Activated CD4-positive, alpha-beta T cell treated with anti-CD3 and anti-CD28 coated beads, Interleukin-2, Interleukin-6, amounts not matched to agents 100 ng/mL and 50 ng/mL, durations not matched to agents 16 hours and 8 hours (primary cell): ENCODE results near the gene RRAS2.
A peak's percentile ranks its signal among the peaks of the same experiment; 100 is the strongest.
"Not testable (repeated sequence)": the region's sequence is repeated elsewhere in the genome, so short reads cannot be mapped to it uniquely, and the experiment has no call there.

ENCODE experiments used
- DNase-seq: peaks from one replicate; pipeline ENCODE4 v3.0.0-alpha.2; 2020

The RRAS2 gene

GRCh38 chr11:14358729-14359439, at the start of gene RRAS2:
Gene RRAS2, minus strand, starts transcription at chr11:14359183. Its CDS starts 313 bp downstream, at chr11:14358870.
- DNase-seq: peak; percentile 86

GRCh38 chr11:14408612-14409011, 49.6 kb upstream of the RRAS2 start:
- no peak for DNase-seq

DNA sequence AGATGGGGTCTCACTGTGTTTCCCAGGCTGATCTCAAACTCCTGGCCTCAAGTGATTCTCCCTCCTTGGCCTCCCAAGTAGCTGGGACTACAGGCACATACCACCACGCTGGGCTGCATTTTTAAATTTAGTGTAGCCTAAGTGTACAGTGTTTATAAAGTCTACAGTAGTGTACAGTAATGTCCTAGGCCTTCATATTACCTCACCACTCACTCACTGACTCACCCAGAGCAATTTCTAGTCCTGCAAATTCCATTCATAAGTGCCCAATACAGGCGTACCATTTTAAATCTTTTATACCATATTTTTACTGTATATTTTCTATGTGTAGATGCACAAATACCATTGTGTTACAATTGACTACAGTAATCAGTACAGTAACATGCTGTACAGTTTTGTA, 47.1 kb upstream of the RRAS2 start:
- DNase-seq: not testable (repeated sequence)

GRCh38 chr11:14403528-14403927, 44.5 kb upstream of the RRAS2 start:
- DNase-seq: not testable (repeated sequence)

DNA sequence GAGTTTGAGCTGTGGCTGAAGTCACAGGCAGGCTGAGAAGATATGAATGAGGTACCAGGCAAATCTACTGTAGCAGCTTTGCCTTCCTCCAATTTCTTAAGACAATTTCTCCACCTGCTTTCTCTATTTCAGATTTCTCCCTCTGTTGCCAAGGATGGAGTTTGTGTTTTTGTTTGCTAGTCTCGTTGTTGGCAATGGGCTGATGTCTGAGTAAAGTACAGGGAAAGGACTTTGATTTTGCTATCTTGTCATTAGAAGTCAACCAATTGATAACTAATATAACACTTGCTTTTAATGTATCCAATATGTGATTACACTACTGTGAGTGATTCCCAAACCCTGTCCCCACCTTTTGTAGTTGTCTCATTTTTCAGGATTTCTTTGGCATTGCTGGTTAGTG, 40.1 kb upstream of the RRAS2 start:
- no peak for DNase-seq

DNA sequence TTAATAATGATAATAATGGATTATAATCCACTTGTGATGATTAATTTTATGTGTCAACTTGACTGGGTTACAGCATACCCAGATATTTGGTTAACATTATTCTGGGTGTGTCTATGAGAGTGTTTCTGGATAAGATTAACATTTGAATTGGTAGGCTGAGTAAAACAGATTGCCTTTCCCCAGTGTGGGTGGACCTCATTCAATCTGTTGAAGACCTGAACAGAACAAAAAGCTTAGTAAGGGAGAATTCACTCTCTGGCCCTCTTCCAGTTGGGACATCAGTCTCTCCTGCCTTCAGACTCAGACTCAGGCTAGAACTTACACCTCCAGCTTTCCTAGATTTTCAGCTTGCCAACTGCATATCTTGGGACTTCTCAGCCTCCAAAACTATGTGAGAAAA, 37.3 kb upstream of the RRAS2 start:
- no peak for DNase-seq

DNA sequence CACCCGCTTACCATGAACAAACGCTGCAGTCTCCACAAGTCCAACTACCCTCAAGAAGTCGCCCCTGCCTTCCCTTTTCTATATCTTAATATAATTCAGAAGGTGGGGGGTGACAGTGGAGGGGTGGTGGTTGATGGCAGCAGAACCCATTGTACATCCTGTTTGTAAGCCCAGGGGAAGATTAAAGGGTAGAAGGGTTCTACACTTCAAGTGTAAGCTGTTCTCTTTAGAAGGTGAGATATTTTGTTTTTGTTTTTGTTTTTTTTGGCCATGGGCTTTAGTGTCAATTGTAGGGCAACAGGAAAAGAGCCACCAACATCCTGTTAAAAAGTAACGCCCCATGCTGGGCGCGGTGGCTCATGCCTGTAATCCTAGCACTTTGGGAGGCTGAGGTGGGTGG, 34.9 kb upstream of the RRAS2 start:
- no peak for DNase-seq

DNA sequence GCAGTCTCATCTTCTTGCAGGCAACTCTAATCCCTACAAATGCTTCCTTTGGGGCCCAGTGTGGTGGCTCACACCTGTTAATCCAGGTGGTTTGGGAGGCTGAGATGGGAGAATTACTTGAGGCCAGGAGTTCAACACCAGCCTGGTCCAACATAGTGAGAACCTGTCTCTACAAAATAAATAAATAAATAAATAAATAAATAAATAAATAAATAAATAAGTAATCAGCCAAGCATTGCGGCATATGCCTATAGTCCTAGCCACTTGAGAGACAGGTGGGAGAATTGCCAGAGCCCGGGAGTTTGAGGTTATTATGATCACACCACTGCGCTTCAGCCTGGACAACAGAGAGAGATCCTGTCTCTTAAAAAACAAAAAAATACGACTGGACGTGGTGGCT, 34.1 kb upstream of the RRAS2 start:
- no peak for DNase-seq

DNA sequence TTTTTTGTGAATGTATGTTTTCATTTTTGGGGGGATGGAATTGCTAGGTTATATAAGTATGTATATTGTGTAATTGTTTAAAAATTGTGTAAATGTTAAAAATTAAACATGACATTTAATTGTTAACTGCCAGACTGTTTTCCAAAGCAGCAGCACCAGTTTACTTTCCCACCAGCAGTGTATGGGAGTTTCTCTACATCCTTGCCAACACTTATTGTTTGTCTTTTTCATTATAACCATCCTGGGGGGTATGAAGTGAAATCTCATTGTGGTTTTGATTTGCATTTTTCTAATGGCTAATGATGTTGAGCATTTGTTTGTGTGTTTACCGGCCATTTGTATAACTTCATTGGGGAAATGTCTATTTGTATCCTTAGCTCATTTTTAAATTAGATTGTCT, 31.7 kb upstream of the RRAS2 start:
- DNase-seq: no peak

- DNase-seq: no peak
Measured at GRCh38 chr11:14388352-14388751, 29.4 kb upstream of the RRAS2 start.

- no peak for DNase-seq
Measured at GRCh38 chr11:14386895-14387480, 28.0 kb upstream of the RRAS2 start.

DNA sequence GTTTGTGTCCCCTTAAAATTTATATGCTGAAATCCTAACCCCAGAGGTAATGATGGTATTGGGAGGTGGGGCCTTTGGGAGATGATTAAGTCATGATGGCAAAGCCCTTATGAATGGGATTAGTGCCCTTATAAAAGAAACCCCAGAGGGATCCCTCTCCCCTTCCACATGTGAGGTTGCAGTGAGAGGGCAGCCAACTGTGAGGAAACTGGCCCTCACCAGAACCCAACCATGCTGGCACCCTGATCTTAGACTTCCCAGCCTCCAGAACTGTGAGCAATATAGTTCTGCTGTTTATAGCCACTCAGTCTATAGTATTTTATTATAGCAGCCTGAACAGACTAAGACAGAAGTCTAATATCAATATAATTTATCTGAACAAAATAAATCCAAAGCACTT, 27.1 kb upstream of the RRAS2 start:
- DNase-seq: no peak

DNA sequence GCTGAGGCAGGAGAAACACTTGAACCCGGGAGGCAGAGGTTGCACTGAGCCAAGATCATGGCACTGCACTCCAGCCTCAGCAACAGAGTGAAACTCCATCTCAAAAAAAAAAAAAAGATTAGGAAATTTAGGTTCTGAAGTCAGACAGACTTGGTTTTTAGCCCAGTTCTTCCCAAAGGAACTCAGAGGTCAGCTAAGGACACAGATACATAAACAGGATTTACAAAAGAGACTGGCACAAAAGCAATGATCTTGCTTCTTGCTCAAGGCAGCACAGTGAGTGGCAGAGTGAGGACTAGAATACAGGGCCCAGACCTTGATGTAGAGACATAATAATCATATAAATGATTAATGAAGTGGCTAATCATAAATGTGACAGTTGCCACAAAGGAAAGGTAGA, 25.4 kb upstream of the RRAS2 start:
- no peak for DNase-seq

- no peak for DNase-seq
Measured at GRCh38 chr11:14381968-14382367, 23.0 kb upstream of the RRAS2 start.

DNA sequence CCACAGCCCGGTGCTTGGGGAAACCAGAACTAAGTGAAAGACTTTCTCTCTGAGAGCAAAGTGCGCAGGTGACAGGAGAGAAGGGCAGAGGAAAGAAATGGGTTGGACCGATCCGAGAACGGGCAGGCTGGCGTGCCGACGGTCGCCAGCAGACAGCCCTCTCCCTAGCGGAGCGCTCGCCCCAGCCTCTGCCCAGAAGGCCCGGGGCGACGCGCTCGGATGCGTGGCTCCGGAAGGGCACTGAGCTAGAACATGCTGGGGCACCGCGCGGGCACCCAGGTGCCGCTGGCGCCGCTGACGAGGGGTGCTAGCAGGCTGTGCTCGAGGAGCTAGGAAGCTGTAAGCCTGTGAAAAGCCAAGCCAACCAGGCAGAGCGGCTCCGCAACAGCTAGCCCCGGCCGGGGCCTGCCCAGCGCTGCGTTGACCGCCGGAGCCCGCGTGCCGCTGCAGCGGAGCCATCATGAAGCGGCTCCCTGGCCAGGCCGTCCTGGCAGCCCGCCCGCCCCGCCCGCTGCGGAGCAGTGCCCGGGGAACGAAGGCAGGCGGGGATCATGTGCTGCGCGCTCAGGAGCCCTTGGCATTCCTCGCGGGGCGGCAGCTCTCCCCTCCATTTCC, 22.1 kb upstream of the RRAS2 start:
- DNase-seq: peak; percentile 59

- no peak for DNase-seq
Measured at GRCh38 chr11:14380125-14380936, 21.3 kb upstream of the RRAS2 start.

- no peak for DNase-seq
Measured at GRCh38 chr11:14378171-14378570, 19.2 kb upstream of the RRAS2 start.

DNA sequence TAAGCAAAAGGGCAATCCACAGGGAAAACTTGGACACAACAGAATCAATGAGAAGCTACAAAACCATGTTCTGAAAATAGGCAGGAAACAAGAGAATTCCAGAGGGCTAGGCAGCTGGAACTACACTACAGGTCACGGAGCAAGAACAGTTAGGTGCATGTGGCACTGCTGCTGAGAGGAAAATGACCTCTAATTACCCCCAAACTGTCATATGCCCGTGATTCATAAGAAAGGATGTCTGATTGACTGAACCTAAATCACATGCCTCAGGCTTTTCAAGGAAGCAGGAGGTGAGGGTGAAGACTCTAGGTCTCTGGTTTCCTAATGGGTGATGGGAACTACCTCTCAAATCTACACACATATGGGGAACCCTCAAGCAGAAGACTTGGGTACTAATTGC, 17.9 kb upstream of the RRAS2 start:
- DNase-seq: peak; percentile 19

- DNase-seq: peak; percentile 53
Measured at GRCh38 chr11:14374922-14375830, 16.2 kb upstream of the RRAS2 start.

DNA sequence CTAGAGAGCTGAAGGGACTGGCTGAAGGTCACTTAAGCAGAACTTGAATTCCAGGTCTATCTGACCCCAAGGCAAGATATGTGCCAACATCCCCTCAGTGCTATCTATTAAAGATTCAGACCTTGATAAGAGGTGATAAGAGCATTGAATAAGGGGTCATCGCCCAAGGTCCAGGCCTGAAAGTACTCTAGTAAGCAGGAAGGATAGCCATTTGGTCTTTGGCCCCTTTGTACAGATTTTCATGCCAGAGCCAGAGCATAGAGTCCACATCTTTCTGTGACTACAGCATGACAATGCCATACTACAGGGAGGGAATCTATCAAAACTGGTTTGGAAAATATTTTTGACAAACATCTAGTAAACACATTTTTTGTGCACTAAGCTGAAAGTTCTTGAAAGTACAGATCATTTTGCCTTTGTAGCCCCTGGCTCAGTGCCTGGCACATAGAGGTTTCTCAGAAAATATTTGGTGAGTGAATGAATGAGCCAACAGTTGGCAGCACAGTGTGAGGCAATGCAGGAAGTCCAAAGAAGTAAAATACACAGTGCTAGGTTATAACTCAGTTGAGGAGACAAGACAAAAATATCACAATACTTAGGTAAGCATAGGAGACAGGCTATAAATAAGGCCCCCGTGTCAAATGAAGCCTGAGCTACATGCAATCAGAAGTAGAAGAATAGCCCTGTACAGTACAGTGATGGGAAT, 15.1 kb upstream of the RRAS2 start:
- DNase-seq: peak; percentile 26

DNA sequence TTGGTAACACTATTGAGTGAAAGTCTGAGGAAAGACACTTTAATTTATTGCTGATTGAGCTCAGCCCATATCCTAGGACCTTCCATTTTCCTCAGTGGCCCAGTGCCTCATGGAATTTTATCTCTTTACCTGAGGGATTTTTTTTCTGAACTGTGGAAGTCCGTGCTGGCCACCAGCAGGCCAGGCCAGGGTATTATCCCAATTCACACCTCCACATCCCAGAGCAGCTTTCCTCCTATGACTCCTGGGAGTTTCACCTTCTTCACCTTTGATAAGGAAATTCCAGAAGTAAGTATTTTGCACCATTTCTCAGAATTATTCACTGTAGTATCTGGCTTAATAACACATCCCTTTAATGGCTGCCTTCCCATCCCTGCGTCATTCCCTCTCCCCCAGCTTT, 13.0 kb upstream of the RRAS2 start:
- DNase-seq: no peak

GRCh38 chr11:14371249-14371648, 12.3 kb upstream of the RRAS2 start:
- no peak for DNase-seq
